Sigmoid colon (tissue), 7 donors: ENCODE results near the gene EGFL6. TPM values are rescaled to one million over a fixed set of nuclear protein-coding genes. Genes with fewer than 3 reads are reported as not detected.

ENCODE experiments used
- DNase-seq: peaks from one replicate; pipeline ENCODE4 v3.0.0-alpha.2; 2019
- H3K27ac ChIP-seq, 4 donors: fragments of 200-600 bp; sonication (generic); one replicate each; pipeline ENCODE4 v1.5.1; 2016 to 2019; ENCODE audit warnings: mild to moderate bottlenecking in 1 of 4
- H3K27me3 ChIP-seq, 3 donors: fragments of 200-600 bp; sonication (generic); one replicate each; pipeline ENCODE4 v1.5.1; 2019; ENCODE audit warnings: mild to moderate bottlenecking in 1 of 3
- H3K36me3 ChIP-seq, 4 donors: fragments of 200-600 bp; sonication (generic); one replicate each; pipeline ENCODE4 v1.5.1; 2016 to 2019
- H3K4me1 ChIP-seq, 4 donors: fragments of 200-600 bp; sonication (generic); one replicate each; pipeline ENCODE4 v1.5.1; 2017 to 2019
- H3K4me3 ChIP-seq, 4 donors: fragments of 200-600 bp; sonication (generic); one replicate each; pipeline ENCODE4 v1.5.1; 2017 to 2019; ENCODE audit warnings: mild to moderate bottlenecking in 2 of 4, moderate library complexity in 1 of 4
- H3K9me3 ChIP-seq, 4 donors: fragments of 200-600 bp in 3 of 4; sonication (generic) in 3 of 4; one replicate each; pipeline versions ENCODE4 v1.5.1 to v1.6.1; 2013 to 2019
- EP300 ChIP-seq, 4 donors: sonication (generic); formaldehyde crosslinking; IDR thresholded peaks; one replicate each; pipeline ENCODE4 v1.6.1; 2017; ENCODE audit warnings: antibody characterized with exemption in 4 of 4
- POLR2A ChIP-seq, 2 donors: fragments of 450-650 bp; IDR thresholded peaks; one replicate each; pipeline ENCODE4 v1.6.1; 2016; ENCODE audit warnings: antibody characterized with exemption in 2 of 2, mild to moderate bottlenecking in 2 of 2, moderate library complexity in 2 of 2
- POLR2AphosphoS5 ChIP-seq, 4 donors: sonication (generic); formaldehyde crosslinking; IDR thresholded peaks; one replicate each; pipeline ENCODE4 v1.6.1; 2017; ENCODE audit warnings: antibody characterized with exemption in 4 of 4
- WGBS, 2 donors: extraction: QIAGEN DNeasy Blood & Tissue Kit; methylation state at CpG; one replicate each; pipeline ENCODE4 v1.1.7; 2013; 5-methylcytosine and 5-hydroxymethylcytosine counted together
- intact Hi-C: fragments of 100-400 bp; cut with DNase I; formaldehyde crosslinking; loops from one replicate; pipeline ENCODE4 v1.15.1; 2023
- polyA plus RNA-seq, 3 donors: library from polyadenylated mRNA; stranded (reverse); fragments of 200-250 nt; gene quantifications; one replicate each; pipeline ENCODE4 v1.2.3, GENCODE V29; 2013
- total RNA-seq, 4 donors: library from RNA; depleted of rRNA; stranded (reverse); fragments of >200 nt; gene quantifications; one replicate each; pipeline ENCODE4 v1.1.0, GENCODE V29; 2016
- TF ChIP-seq, protein P1 (sequence below), 4 experiments: fragments of 450-650 bp in 3 of 4; fragments of 200-600 bp in 1 of 4; IDR thresholded peaks; one replicate each; pipeline ENCODE4 v1.5.1; 2016 to 2019; ENCODE audit warnings: antibody characterized with exemption in 4 of 4, mild to moderate bottlenecking in 3 of 4, moderate library complexity in 2 of 4
- donor health status: healthy with polysubstance abuse.
- donor health status: Bipolar disorder and iron deficiency.
- donor health status: healthy.

Gene EGFL6
- total and polyA plus RNA-seq, 7 donors: 0.32 to 0.60 TPM; not detected in 5

DNA sequence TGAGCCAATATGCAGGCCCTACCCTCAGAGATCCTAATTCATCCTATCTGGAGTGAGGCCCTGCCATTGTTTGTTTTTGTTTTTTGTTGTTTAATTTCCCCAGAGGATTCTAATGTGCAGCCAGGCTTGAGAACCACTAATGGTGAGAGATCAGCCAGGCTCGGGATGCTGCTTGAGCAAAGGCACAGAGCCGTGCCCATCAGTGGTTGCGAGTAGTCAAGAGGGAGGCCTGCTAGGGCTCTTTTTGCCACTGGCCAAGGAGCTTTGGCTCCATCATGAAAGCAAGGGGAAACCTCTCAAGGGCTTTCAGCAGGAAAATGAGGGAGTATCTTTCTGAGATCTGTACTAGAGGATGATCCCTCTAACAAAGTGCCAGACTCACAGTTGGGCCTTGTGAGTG lies 86.3 kb downstream of the EGFL6 start:
- DNase-seq: no peak
- TF ChIP-seq POLR2AphosphoS5 (IDR thresholded peaks at IDR 0.05) (no peak), EP300 (IDR thresholded peaks at IDR 0.05) (no peak), POLR2A (IDR thresholded peaks at IDR 0.05) (no peak)
- intact Hi-C loops: loop anchor here (5.0 to 10.0 kb wide), 4 partner anchors 37 to 861 kb away; partner anchors contain the start of genes PRPS2 and TMSB4X
- Histone ChIP-seq H3K9me3 (no peaks in the 10 kb centered on the region), H3K4me3 (no peak overlapping the region), H3K4me1 (peaks cover 0 to 23% (median 9%) of the 10 kb centered on the region in 4 donors), H3K27ac (peak overlapping the region in 3 of 4 donors; percentile 8 to 56 (median 40)), H3K27me3 (no peaks in the 10 kb centered on the region), H3K36me3 (no peaks in the 10 kb centered on the region)
- WGBS, 2 donors: 87% methylated on average over 3 of the region's 3 CpGs

DNA sequence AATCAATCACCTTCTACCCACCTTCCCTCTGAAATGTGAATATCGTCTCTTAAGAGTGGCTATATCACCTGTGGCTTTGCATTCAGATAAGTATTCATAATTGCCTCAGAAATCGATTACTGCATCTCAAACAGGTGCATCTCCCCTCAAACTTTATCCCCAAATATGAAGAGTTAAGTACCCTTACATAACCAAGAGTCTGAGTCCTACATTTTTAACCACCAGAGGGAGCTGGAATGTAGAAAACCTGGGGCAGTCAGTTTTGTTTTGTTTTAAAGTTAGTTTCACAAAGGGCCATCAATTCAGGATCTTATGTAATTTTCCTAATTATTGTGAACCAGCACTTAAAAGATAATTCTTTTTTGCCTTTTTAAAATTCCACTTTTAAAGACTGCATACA lies 89.2 kb downstream of the EGFL6 start:
- H3K4me3 ChIP-seq: no peak overlapping the region
- intact Hi-C loops: loop anchor here (2.0 to 10.0 kb wide), 7 partner anchors 34 to 864 kb away; partner anchors contain the start of genes OFD1, PRPS2, TMSB4X and TRAPPC2
- 11 to 22% methylated on average over 2 of the region's 2 CpGs for WGBS, 2 donors

DNA sequence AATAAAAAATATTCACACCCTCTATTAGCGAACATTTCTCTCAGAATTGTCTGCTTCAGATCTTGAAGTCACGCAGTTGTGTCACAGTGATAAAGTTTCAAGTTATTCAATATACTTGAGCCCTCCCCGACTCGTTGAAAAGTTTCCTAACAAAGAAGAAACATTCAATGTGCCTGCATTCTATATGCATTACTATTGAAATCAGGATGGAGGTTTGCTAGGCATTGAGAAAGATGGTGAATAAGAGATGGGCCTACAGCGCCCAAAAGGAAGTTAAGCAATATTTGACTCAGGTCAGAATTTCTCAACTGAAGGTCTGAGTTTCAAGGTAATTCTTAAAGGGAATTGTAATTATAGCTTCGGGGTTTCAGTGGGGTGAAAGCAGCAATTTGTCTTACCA lies 89.7 kb downstream of the EGFL6 start:
- Histone ChIP-seq H3K4me3 (no peak overlapping the region), H3K27ac (peak overlapping the region; percentile 19 to 69 (median 61)), H3K4me1 (peaks cover 0 to 36% (median 4%) of the 10 kb centered on the region in 4 donors), H3K9me3 (no peaks in the 10 kb centered on the region), H3K36me3 (no peaks in the 10 kb centered on the region), H3K27me3 (no peaks in the 10 kb centered on the region)
- 48 to 56% methylated on average over 6 of the region's 6 CpGs for WGBS, 2 donors
- intact Hi-C loops: loop anchor here (2.0 to 10.0 kb wide), 7 partner anchors 33 to 864 kb away; partner anchors contain the start of genes OFD1, PRPS2, TMSB4X and TRAPPC2
- no peak for DNase-seq
- TF ChIP-seq, protein P1, sequence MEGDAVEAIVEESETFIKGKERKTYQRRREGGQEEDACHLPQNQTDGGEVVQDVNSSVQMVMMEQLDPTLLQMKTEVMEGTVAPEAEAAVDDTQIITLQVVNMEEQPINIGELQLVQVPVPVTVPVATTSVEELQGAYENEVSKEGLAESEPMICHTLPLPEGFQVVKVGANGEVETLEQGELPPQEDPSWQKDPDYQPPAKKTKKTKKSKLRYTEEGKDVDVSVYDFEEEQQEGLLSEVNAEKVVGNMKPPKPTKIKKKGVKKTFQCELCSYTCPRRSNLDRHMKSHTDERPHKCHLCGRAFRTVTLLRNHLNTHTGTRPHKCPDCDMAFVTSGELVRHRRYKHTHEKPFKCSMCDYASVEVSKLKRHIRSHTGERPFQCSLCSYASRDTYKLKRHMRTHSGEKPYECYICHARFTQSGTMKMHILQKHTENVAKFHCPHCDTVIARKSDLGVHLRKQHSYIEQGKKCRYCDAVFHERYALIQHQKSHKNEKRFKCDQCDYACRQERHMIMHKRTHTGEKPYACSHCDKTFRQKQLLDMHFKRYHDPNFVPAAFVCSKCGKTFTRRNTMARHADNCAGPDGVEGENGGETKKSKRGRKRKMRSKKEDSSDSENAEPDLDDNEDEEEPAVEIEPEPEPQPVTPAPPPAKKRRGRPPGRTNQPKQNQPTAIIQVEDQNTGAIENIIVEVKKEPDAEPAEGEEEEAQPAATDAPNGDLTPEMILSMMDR (IDR thresholded peaks at IDR 0.05): no peak
- no peak for TF ChIP-seq EP300 (IDR thresholded peaks at IDR 0.05)
- no peak for TF ChIP-seq POLR2AphosphoS5 (IDR thresholded peaks at IDR 0.05)

More for the DNA sequence above, 89.2 kb downstream of the EGFL6 start:
- no peaks in the 10 kb centered on the region for H3K36me3 ChIP-seq
- peaks cover 0 to 40% (median 6%) of the 10 kb centered on the region in 4 donors for H3K4me1 ChIP-seq
- DNase-seq: no peak
- no peaks in the 10 kb centered on the region for H3K9me3 ChIP-seq
- TF ChIP-seq, protein P1 (IDR thresholded peaks at IDR 0.05): peak; percentile 44 to 62 (median 56)
- TF ChIP-seq POLR2AphosphoS5 (IDR thresholded peaks at IDR 0.05) (no peak), EP300 (IDR thresholded peaks at IDR 0.05) (no peak)
- peak overlapping the region; percentile 19 to 69 (median 61) for H3K27ac ChIP-seq
- no peaks in the 10 kb centered on the region for H3K27me3 ChIP-seq

DNA sequence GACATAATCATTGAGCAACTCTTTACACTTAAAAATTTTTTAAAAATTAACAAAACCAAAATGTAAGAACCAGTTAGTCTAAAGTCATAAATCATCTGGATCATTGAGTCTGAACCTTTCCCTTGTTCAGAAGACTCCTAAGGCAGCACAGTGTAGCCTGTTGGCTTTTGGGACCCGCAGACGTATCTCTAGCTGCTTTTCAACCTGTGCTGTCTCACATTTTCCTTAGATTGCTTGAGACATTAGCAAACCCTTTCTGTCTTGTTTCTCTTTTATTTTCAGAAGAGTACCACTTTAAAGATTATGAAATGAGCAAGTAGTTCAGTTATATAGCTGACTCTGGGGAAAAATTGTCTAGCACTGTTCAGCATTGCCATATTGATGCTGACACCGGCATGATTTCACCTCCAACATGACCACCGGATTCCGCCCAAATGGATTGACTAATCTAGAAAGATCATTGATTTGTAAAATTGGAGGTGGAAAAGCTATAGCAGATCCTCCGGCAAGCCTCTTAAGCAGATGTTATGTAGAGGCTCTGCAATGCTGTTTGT lies 92.4 kb downstream of the EGFL6 start:
- H3K9me3 ChIP-seq: no peaks in the 10 kb centered on the region
- H3K4me1 ChIP-seq: peaks cover 0 to 22% (median 3%) of the 10 kb centered on the region in 4 donors
- H3K27ac ChIP-seq: peak overlapping the region; percentile 58 to 80 (median 76)
- no peak for DNase-seq
- no peaks in the 10 kb centered on the region for H3K27me3 ChIP-seq
- 64 to 66% methylated on average over 6 of the region's 6 CpGs for WGBS, 2 donors
- TF ChIP-seq EP300 (IDR thresholded peaks at IDR 0.05): no peak
- TF ChIP-seq, protein P1 (IDR thresholded peaks at IDR 0.05): no peak
- no peak for TF ChIP-seq POLR2A (IDR thresholded peaks at IDR 0.05)
- no peak for TF ChIP-seq POLR2AphosphoS5 (IDR thresholded peaks at IDR 0.05)
- intact Hi-C loops: no loop called here
- H3K4me3 ChIP-seq: peak overlapping the region in 3 of 4 donors; percentile 20 to 28 (median 20)
- H3K36me3 ChIP-seq: no peaks in the 10 kb centered on the region

DNA sequence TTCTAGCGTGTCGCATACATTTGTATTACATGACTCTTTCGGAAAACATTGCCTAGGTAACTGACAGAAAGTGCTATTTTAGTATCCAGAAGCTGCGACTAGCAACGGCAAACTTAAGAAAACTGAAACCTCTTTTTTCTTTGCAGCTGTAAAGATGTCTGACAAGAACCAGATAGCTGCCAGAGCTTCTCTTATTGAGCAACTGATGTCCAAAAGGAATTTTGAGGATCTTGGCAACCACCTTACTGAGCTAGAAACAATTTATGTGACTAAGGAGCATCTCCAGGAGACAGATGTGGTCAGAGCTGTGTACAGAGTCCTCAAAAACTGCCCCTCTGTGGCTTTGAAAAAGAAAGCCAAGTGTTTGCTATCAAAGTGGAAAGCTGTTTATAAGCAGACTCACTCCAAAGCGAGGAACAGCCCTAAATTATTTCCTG lies 93.0 kb downstream of the EGFL6 start:
- Histone ChIP-seq H3K27ac (peak overlapping the region; percentile 58 to 80 (median 76)), H3K4me3 (peak overlapping the region in 3 of 4 donors; percentile 20 to 28 (median 20)), H3K27me3 (no peaks in the 10 kb centered on the region), H3K36me3 (no peaks in the 10 kb centered on the region), H3K4me1 (peaks cover 0 to 25% (median 5%) of the 10 kb centered on the region in 4 donors), H3K9me3 (no peaks in the 10 kb centered on the region)
- peak in 1 of 4 donors; percentile 54 for TF ChIP-seq EP300 (IDR thresholded peaks at IDR 0.05)
- TF ChIP-seq POLR2A (IDR thresholded peaks at IDR 0.05): no peak
- TF ChIP-seq POLR2AphosphoS5 (IDR thresholded peaks at IDR 0.05): peak; percentile 76 to 90 (median 82)
- DNase-seq: no peak
- 67 to 69% methylated on average over 6 of the region's 6 CpGs for WGBS, 2 donors
- intact Hi-C loops: no loop called here
